ENCODE measurements around the gene COA5.

The COA5 gene

GRCh38 chr2:98570356-98570755 is 38.0 kb downstream of the COA5 start:
- H3K4me3 ChIP-seq (ENCODE audit: low read depth, low read length), result no peak overlapping the region
- no peaks in the 10 kb centered on the region for H3K27me3 ChIP-seq (replicated peaks)
- peaks cover 3% of the 10 kb centered on the region for H3K36me3 ChIP-seq (replicated peaks)
- in situ Hi-C loops (cut with HindIII; ENCODE audit: low pct_ligation_motif_present, low sequenced_read_pairs), result no loop called here
- no peak for DNase-seq
- TF ChIP-seq, protein P1, sequence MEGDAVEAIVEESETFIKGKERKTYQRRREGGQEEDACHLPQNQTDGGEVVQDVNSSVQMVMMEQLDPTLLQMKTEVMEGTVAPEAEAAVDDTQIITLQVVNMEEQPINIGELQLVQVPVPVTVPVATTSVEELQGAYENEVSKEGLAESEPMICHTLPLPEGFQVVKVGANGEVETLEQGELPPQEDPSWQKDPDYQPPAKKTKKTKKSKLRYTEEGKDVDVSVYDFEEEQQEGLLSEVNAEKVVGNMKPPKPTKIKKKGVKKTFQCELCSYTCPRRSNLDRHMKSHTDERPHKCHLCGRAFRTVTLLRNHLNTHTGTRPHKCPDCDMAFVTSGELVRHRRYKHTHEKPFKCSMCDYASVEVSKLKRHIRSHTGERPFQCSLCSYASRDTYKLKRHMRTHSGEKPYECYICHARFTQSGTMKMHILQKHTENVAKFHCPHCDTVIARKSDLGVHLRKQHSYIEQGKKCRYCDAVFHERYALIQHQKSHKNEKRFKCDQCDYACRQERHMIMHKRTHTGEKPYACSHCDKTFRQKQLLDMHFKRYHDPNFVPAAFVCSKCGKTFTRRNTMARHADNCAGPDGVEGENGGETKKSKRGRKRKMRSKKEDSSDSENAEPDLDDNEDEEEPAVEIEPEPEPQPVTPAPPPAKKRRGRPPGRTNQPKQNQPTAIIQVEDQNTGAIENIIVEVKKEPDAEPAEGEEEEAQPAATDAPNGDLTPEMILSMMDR (IDR thresholded peaks at IDR 0.05; ENCODE audit: low read depth, low read length, missing control alignments), result no peak
- H3K27ac ChIP-seq, result no peak overlapping the region

DNA sequence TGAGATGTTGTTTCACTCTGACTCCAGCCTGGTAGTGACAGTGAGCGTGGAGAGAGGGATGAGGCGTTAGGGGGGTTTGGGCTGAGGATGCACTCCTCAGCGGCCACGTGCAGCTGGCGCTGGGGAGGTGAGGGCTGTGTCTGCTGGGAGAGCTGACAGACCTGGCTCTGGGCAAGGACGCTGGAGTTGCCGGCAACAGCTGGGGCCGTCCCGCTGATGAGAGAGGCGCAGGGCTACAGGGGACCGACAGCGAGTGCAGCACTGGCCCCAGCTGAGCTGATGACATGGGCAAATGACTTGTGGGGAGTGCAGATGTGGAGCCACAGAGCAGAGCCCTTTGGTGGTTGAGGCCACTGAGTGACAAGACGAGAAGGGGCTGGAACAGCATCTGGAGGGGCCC is 38.4 kb downstream of the COA5 start:
- no peak for DNase-seq

GRCh38 chr2:98569197-98569793 is 39.0 kb downstream of the COA5 start:
- in situ Hi-C loops (cut with HindIII; ENCODE audit: low pct_ligation_motif_present, low sequenced_read_pairs), result no loop called here
- H3K27me3 ChIP-seq (replicated peaks), result no peaks in the 10 kb centered on the region
- TF ChIP-seq, protein P1 (IDR thresholded peaks at IDR 0.05; ENCODE audit: low read depth, low read length, missing control alignments), result peak; percentile 88
- no peak overlapping the region for H3K27ac ChIP-seq
- H3K4me3 ChIP-seq (ENCODE audit: low read depth, low read length), result no peak overlapping the region
- DNase-seq, result peak; percentile 11
- H3K36me3 ChIP-seq (replicated peaks), result peaks cover 5% of the 10 kb centered on the region

More for the DNA sequence above, 38.4 kb downstream of the COA5 start:
- no peak overlapping the region for H3K27ac ChIP-seq
- H3K36me3 ChIP-seq (replicated peaks), result peaks cover 5% of the 10 kb centered on the region
- TF ChIP-seq, protein P1 (IDR thresholded peaks at IDR 0.05; ENCODE audit: low read depth, low read length, missing control alignments), result no peak
- no peaks in the 10 kb centered on the region for H3K27me3 ChIP-seq (replicated peaks)
- in situ Hi-C loops (cut with HindIII; ENCODE audit: low pct_ligation_motif_present, low sequenced_read_pairs), result no loop called here
- H3K4me3 ChIP-seq (ENCODE audit: low read depth, low read length), result no peak overlapping the region

DNA sequence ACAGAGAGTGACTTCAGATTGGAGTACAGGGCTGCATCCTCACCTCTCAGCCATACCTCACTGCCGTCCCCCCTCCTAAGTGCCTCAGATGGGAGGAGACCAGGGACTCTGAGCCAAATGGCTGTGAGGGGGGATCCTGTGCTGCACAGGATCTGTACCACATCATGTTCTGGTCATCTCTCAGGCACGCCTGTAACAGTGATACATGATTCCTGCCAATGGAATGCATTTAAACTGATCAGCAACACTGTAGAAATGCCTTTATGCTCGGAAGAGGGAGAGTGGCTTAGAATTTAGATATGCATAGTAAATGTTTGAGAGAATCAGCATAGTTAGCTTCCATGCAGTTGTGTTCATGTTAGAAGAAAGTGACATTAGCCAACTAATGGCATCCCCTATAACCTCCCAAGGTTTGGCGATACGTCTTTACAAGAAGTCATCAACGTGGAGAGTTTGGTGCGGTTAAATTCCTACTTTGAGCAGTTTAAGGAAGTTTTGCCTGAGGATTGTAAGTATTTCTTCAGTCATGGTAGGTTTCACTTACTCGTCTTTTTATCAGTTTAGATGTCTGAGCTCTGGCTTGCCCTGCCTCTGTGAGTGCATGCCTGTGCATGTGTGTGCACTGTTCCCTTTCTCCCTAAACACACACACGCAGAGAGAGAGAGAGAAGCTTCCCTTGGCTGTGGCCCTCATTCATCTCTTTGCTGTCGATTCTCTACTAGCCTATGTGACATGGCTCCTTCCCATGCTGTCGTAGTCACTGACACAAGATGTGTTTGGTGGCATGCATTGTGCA is 40.0 kb downstream of the COA5 start:
- Histone ChIP-seq H3K27ac (no peak overlapping the region), H3K36me3 (replicated peaks) (peaks cover 5% of the 10 kb centered on the region), H3K4me3 (ENCODE audit: low read depth, low read length) (no peak overlapping the region), H3K27me3 (replicated peaks) (no peaks in the 10 kb centered on the region)
- in situ Hi-C loops (cut with HindIII; ENCODE audit: low pct_ligation_motif_present, low sequenced_read_pairs), result no loop called here
- TF ChIP-seq, protein P1 (IDR thresholded peaks at IDR 0.05; ENCODE audit: low read depth, low read length, missing control alignments), result no peak
- no peak for DNase-seq

DNA sequence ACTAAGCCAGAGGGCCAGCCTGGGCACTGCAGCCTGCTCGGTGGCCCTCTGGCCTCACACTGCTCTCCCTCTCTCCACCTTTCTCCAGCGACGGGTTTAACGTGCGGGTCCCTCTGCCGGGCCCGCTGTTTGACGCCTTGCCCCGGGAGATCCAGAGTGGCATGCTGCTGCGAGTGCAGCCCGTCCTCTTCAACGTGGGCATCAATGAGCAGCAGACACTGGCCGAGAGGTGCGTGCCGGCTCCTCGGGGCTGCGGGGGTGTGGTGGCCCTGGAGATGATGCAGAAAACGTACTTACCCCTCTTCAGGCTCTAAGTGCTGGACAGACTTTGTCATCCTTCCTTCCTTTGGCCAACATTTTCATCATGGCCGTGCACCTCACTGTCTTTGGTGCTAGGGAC is 42.4 kb downstream of the COA5 start:
- no peak for DNase-seq
- TF ChIP-seq, protein P1 (IDR thresholded peaks at IDR 0.05; ENCODE audit: low read depth, low read length, missing control alignments), result no peak
- Histone ChIP-seq H3K36me3 (replicated peaks) (peaks cover 5% of the 10 kb centered on the region), H3K4me3 (ENCODE audit: low read depth, low read length) (no peak overlapping the region), H3K27ac (no peak overlapping the region), H3K27me3 (replicated peaks) (no peaks in the 10 kb centered on the region)
- in situ Hi-C loops (cut with HindIII; ENCODE audit: low pct_ligation_motif_present, low sequenced_read_pairs), result no loop called here
